HepG2 (cell line): ENCODE data around the gene AGPAT2. TPM values are rescaled to one million over a fixed set of nuclear protein-coding genes. Genes with fewer than 3 reads are reported as not detected.
A peak's percentile ranks its signal among the peaks of the same experiment; 100 is the strongest.

Experiments used
- ARNTL ChIP-seq: sonication (generic); formaldehyde crosslinking; IDR thresholded peaks from 2 replicates; pipeline ENCODE4 v1.4.0; 2020; ENCODE audit warnings: mild to moderate bottlenecking, missing genetic modification reagents
- FLYWCH1 ChIP-seq: sonication (generic); formaldehyde crosslinking; IDR thresholded peaks from 2 replicates; pipeline ENCODE4 v1.8.1; 2023; ENCODE audit warnings: mild to moderate bottlenecking, missing genetic modification reagents
- GATA4 ChIP-seq: sonication (generic); IDR thresholded peaks from 2 replicates; pipeline ENCODE4 v1.6.1; 2016; ENCODE audit warnings: antibody characterized with exemption, low read depth, borderline replicate concordance
- HIVEP1 ChIP-seq: sonication (generic); formaldehyde crosslinking; IDR thresholded peaks from 2 replicates; pipeline ENCODE4 v1.4.0; 2020; ENCODE audit warnings: mild to moderate bottlenecking, missing genetic modification reagents
- HNRNPL ChIP-seq: fragments of 200-400 bp; formaldehyde crosslinking; IDR thresholded peaks from 2 replicates; pipeline ENCODE4 v1.6.1; 2017; ENCODE audit warnings: mild to moderate bottlenecking, low read depth, low read length
- HOXA5 ChIP-seq: sonication (generic); formaldehyde crosslinking; IDR thresholded peaks from 2 replicates; pipeline ENCODE4 v1.4.0; 2020; ENCODE audit warnings: missing genetic modification reagents
- HOXD1 ChIP-seq: sonication (generic); formaldehyde crosslinking; IDR thresholded peaks from 2 replicates; pipeline ENCODE4 v1.5.0; 2020; ENCODE audit warnings: missing genetic modification reagents
- KLF11 ChIP-seq: IDR thresholded peaks from 2 replicates; pipeline ENCODE4 v1.6.1; 2016; ENCODE audit warnings: missing compliant biosample characterization
- MAFF ChIP-seq: IDR thresholded peaks from 2 replicates; pipeline ENCODE4 v1.6.1; 2011; ENCODE audit warnings: low read depth, low read length, improper control_type of control experiment
- MXI1 ChIP-seq: IDR thresholded peaks from 3 replicates; pipeline ENCODE4 v1.6.1; 2012; ENCODE audit warnings: low read depth, low read length, inconsistent platforms, borderline replicate concordance
- NCOA2 ChIP-seq: sonication (generic); formaldehyde crosslinking; IDR thresholded peaks from 2 replicates; pipeline ENCODE4 v1.8.0; 2022; ENCODE audit warnings: inconsistent platforms
- NFE2 ChIP-seq: sonication (generic); formaldehyde crosslinking; IDR thresholded peaks from 2 replicates; pipeline ENCODE4 v1.4.0; 2020; ENCODE audit warnings: missing genetic modification reagents
- PHF21A ChIP-seq: sonication (generic); formaldehyde crosslinking; IDR thresholded peaks from 2 replicates; pipeline ENCODE4 v1.5.0; 2020; ENCODE audit warnings: mild to moderate bottlenecking, missing genetic modification reagents
- PPARG ChIP-seq: conservative IDR thresholded peaks from 2 replicates; pipeline ENCODE4 v1.6.1; 2016; ENCODE audit warnings: missing biosample characterization, missing genetic modification reagents
- TERF1 ChIP-seq: sonication (generic); formaldehyde crosslinking; IDR thresholded peaks from 2 replicates; pipeline ENCODE4 v1.8.0; 2022; ENCODE audit warnings: mild to moderate bottlenecking, missing genetic modification reagents, moderate library complexity
- TOPORS ChIP-seq: sonication (generic); formaldehyde crosslinking; IDR thresholded peaks from 2 replicates; pipeline ENCODE4 v1.8.0; 2023; ENCODE audit warnings: mild to moderate bottlenecking, missing genetic modification reagents
- XBP1 ChIP-seq: sonication (generic); formaldehyde crosslinking; IDR thresholded peaks from 2 replicates; pipeline ENCODE4 v1.5.0; 2020; ENCODE audit warnings: missing genetic modification reagents
- YEATS2 ChIP-seq: sonication (generic); formaldehyde crosslinking; IDR thresholded peaks from 2 replicates; pipeline ENCODE4 v1.4.0; 2020; ENCODE audit warnings: missing genetic modification reagents, borderline replicate concordance
- ZC3H4 ChIP-seq: sonication (generic); formaldehyde crosslinking; IDR thresholded peaks from 2 replicates; pipeline ENCODE4 v1.4.0; 2020; ENCODE audit warnings: missing genetic modification reagents, borderline replicate concordance
- ZFAT ChIP-seq: sonication (generic); formaldehyde crosslinking; conservative IDR thresholded peaks from 2 replicates; pipeline ENCODE4 v1.8.1; 2023; ENCODE audit warnings: missing genetic modification reagents, inconsistent platforms
- ZNF543 ChIP-seq: sonication (generic); formaldehyde crosslinking; IDR thresholded peaks from 2 replicates; pipeline ENCODE4 v1.4.0; 2020; ENCODE audit warnings: mild to moderate bottlenecking, missing genetic modification reagents
- ZNF549 ChIP-seq: sonication (generic); formaldehyde crosslinking; IDR thresholded peaks from 2 replicates; pipeline ENCODE4 v1.5.0; 2020; ENCODE audit warnings: missing genetic modification reagents
- ZNF614 ChIP-seq: IDR thresholded peaks from 2 replicates; pipeline ENCODE4 v1.6.1; 2018; ENCODE audit warnings: missing biosample characterization, missing genetic modification reagents, inconsistent platforms, borderline replicate concordance
- ZNF619 ChIP-seq: sonication (generic); formaldehyde crosslinking; IDR thresholded peaks from 2 replicates; pipeline ENCODE4 v1.4.0; 2020; ENCODE audit warnings: mild to moderate bottlenecking, missing genetic modification reagents
- polyA plus RNA-seq, 8 experiments: library from polyadenylated mRNA; depleted of rRNA in 3 of 8; stranded (reverse) in 7 of 8; unstranded in 1 of 8; fragments of >200 nt; fragmentation: Illumina TruSeq in 4 of 8; extraction: Trizol in 4 of 8; gene quantifications; 2 replicates each; pipeline versions ENCODE4 v1.2.1 to v1.2.3, GENCODE V29; 2011 to 2016; ENCODE audit warnings: low read depth in 4 of 8, missing spikeins in 1 of 8, mixed read lengths in 1 of 8; ENCODE audit not compliant: insufficient read depth in 1 of 8
- total RNA-seq, 5 experiments: library from RNA; depleted of rRNA; stranded (reverse); fragments of >200 nt; fragmentation: Illumina TruSeq; extraction: Trizol; gene quantifications; 2 replicates each; pipeline ENCODE4 v1.2.3, GENCODE V29; 2016; ENCODE audit warnings: low read depth in 1 of 5
- TF ChIP-seq, protein P1 (sequence below): sonication (generic); formaldehyde crosslinking; IDR thresholded peaks from 2 replicates; pipeline ENCODE4 v1.5.0; 2020; ENCODE audit warnings: missing genetic modification reagents
- TF ChIP-seq, protein P2 (sequence below): sonication (generic); formaldehyde crosslinking; IDR thresholded peaks from 2 replicates; pipeline ENCODE4 v1.5.0; 2020; ENCODE audit warnings: missing genetic modification reagents, mild to moderate bottlenecking, borderline replicate concordance
- TF ChIP-seq, protein P3 (sequence below): sonication (generic); formaldehyde crosslinking; conservative IDR thresholded peaks from 2 replicates; pipeline ENCODE4 v1.5.0; 2020; ENCODE audit warnings: missing genetic modification reagents

Gene AGPAT2
- total and polyA plus RNA-seq, 2 of the 13 experiments (the other 11 are each of a cell fraction or from before 2014, with no cell fraction given), result 3.9 to 25.8 TPM

DNA sequence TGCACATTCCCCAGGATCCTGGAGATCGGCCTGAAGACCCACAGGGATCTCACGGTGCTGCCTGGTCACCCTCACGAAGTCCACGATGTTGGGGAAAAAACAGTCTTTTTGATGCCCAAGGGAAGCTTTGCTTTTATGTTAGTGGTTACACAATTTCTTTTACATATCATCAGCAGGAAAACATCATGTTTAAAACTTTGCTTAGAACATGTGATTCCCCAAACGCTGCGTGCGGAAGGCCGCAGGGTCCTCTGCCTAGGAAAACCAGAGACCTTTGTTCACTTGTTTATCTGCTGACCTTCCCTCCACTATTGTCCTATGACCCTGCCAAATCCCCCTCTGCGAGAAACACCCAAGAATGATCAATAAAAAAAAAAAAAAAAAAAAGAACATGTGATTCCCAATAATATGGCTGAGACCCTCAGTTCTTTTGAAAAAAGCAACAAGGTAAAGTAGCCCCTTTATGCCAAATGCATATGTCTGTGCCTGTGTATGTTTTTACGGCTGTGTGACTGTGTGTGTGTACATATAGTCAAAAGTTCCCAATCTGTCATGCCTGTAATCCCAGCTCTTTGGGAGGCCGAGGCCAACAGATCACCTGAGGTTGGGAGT is 11.5 kb upstream of the AGPAT2 start (continued):
- TF ChIP-seq ZNF614 (CRISPR knock-in tag), result no peak
- no peak for TF ChIP-seq ZNF619 (CRISPR knock-in tag)
- no peak for TF ChIP-seq MXI1
- no peak for TF ChIP-seq TERF1 (CRISPR knock-in tag)
- no peak for TF ChIP-seq HOXD1
- TF ChIP-seq MAFF, result no peak
- TF ChIP-seq PHF21A, result no peak
- TF ChIP-seq NFE2 (CRISPR knock-in tag), result no peak
- TF ChIP-seq, protein P1, sequence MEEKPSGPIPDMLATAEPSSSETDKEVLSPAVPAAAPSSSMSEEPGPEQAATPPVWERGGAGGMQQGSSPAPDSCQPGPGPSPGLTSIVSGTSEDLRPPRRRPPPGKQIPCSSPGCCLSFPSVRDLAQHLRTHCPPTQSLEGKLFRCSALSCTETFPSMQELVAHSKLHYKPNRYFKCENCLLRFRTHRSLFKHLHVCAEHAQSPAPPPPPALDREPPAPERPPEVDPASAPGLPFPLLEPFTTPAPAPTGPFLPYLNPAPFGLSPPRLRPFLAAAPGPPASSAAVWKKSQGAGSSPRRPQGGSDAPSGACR (CRISPR knock-in tag), result no peak
- TF ChIP-seq YEATS2 (CRISPR knock-in tag), result no peak
- TF ChIP-seq ARNTL, result 0 out of 2 replicates have a peak, but pooled peaks have one; percentile 54
- TF ChIP-seq PPARG (CRISPR knock-in tag), result no peak
- no peak for TF ChIP-seq NCOA2 (CRISPR knock-in tag)
- TF ChIP-seq, protein P2, sequence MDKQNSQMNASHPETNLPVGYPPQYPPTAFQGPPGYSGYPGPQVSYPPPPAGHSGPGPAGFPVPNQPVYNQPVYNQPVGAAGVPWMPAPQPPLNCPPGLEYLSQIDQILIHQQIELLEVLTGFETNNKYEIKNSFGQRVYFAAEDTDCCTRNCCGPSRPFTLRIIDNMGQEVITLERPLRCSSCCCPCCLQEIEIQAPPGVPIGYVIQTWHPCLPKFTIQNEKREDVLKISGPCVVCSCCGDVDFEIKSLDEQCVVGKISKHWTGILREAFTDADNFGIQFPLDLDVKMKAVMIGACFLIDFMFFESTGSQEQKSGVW (CRISPR knock-in tag), result no peak
- TF ChIP-seq, protein P3, sequence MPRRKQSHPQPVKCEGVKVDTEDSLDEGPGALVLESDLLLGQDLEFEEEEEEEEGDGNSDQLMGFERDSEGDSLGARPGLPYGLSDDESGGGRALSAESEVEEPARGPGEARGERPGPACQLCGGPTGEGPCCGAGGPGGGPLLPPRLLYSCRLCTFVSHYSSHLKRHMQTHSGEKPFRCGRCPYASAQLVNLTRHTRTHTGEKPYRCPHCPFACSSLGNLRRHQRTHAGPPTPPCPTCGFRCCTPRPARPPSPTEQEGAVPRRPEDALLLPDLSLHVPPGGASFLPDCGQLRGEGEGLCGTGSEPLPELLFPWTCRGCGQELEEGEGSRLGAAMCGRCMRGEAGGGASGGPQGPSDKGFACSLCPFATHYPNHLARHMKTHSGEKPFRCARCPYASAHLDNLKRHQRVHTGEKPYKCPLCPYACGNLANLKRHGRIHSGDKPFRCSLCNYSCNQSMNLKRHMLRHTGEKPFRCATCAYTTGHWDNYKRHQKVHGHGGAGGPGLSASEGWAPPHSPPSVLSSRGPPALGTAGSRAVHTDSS (CRISPR knock-in tag), result no peak
- no peak for TF ChIP-seq HIVEP1
- no peak for TF ChIP-seq ZNF549 (CRISPR knock-in tag)
- no peak for TF ChIP-seq HOXA5
- no peak for TF ChIP-seq KLF11 (CRISPR knock-in tag)
- TF ChIP-seq GATA4, result peak; percentile 10; the same call in 1 of the 2 replicates
- TF ChIP-seq ZNF543 (CRISPR knock-in tag), result no peak
- no peak for TF ChIP-seq ZFAT (CRISPR knock-in tag)
- no peak for TF ChIP-seq HNRNPL
- TF ChIP-seq TOPORS (CRISPR knock-in tag), result no peak
- no peak for TF ChIP-seq XBP1
- no peak for TF ChIP-seq FLYWCH1
- TF ChIP-seq ZC3H4 (CRISPR knock-in tag), result no peak
